NOMO-1 treated with DMSO at 0.1 percent for 48 hours (cell line): ENCODE results near the gene MRPL40.
"Not testable (repeated sequence)": the region's sequence is repeated elsewhere in the genome, so short reads cannot be mapped to it uniquely, and the experiment has no call there.

Experiments used
- DNase-seq: peaks from one replicate; lab custom pipeline; 2025; ENCODE audit not compliant: unreplicated experiment; lab: John Stamatoyannopoulos, UW

Gene MRPL40

DNA sequence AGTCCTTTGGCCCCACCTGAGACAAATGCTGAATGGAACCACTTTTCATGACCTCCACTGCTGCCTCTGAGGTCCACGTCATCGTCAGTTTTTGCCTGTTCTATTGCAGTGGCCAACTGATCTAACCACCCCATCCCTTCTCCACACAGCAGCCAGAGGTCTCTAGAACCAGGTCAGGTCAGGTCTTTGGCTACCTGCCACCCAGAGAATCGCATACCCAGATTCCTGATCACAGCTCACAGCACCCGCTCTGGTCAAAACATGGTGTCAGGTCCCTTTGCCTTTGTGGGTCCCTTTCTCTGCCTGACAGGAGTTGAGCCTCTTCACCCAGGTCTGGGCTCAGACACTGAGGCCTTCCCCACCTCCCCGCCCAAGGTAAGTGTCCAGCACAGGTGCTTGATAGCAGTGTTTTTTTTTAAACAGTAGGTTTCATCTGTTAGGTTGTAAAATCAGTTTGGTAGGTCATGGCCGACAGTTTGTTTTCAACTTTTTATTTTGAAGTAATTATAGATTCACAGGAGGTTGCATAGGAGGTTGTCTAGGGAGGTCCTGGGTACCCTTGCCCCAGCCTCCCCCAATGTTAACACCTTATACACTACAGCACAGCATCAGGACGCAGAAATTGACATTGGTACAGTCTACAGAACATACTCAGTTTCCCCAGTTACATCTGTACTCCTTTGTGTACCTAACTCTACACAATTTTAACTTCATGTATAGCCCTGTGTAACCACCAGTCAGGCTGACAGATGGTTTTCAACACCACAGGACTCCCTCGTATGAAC, 8.3 kb downstream of the MRPL40 start:
- DNase-seq = no peak

DNA sequence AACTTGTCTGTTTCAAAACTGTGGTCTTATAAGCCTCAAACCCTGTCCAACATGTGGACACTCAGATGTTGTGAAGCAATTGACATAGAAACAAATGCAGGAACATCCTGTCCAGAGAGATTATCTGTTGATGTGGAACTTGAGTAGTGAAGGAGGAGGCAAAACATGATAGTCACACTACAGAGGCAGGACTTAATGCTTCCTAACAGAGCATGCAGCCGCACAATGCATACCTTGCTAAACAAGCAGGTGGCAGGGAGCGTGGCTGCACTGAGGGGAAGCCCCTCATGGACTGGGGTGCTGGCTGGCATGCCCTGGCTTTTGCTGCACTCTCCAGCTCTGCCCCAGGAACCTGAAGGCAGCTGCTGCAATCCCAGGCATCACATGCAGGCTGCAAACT, 9.8 kb downstream of the MRPL40 start:
- no peak for DNase-seq

GRCh38 chr22:19443544-19444211, 11.3 kb downstream of the MRPL40 start:
- DNase-seq = no peak

GRCh38 chr22:19445279-19445982, 13.1 kb downstream of the MRPL40 start:
- not testable (repeated sequence) for DNase-seq

GRCh38 chr22:19446603-19447329, 14.4 kb downstream of the MRPL40 start:
- peak; percentile 47 for DNase-seq

DNA sequence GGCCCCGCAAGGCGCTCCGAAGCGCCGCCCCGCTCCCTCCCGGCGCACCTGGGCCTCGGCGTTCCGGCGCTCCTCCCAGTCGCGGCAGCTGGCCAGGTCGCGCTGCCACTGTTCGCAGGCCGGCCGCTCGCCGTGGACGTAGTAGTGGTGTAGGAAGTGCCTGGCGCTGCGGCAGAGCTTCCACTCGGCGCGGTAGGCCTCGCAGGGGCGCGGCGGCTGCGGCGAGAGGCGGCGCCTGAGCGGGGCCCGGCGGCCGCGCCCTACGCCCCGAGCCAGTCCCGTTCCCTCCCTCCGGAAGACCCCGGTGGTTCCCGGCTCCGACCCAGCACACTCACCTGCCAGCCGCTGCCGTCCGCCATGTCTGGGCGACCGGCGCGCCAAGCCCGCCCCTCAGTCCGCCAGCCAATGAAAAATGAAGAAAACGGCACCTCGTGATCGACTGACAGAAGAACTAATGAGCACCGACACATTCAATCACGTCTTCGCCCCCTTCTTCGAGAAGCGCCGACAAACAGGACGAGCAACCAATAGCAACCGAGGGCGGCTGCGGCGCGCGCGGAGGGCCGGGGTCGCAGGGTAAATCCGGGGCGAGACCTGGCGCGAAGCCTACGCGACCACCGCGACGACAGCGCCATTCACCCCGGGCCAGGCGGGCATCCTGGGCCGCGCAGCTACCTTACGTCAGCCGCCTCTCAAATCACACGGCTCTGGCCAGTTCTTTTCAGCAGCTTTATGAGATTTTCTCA, 15.2 kb downstream of the MRPL40 start, which contains the start of gene C22orf39:
TSS of gene C22orf39 (minus strand) at position 382 of the 746 bp plus-strand sequence. CDS start at position 359, 23 bp downstream.
- DNase-seq = peak; percentile 93

GRCh38 chr22:19448076-19448607, 15.8 kb downstream of the MRPL40 start:
- DNase-seq = no peak

- no peak for DNase-seq
These were observed 16.5 kb downstream of the MRPL40 start for GRCh38 chr22:19448739-19449421.

- no peak for DNase-seq
These were observed 17.1 kb downstream of the MRPL40 start for GRCh38 chr22:19449422-19449767.

DNA sequence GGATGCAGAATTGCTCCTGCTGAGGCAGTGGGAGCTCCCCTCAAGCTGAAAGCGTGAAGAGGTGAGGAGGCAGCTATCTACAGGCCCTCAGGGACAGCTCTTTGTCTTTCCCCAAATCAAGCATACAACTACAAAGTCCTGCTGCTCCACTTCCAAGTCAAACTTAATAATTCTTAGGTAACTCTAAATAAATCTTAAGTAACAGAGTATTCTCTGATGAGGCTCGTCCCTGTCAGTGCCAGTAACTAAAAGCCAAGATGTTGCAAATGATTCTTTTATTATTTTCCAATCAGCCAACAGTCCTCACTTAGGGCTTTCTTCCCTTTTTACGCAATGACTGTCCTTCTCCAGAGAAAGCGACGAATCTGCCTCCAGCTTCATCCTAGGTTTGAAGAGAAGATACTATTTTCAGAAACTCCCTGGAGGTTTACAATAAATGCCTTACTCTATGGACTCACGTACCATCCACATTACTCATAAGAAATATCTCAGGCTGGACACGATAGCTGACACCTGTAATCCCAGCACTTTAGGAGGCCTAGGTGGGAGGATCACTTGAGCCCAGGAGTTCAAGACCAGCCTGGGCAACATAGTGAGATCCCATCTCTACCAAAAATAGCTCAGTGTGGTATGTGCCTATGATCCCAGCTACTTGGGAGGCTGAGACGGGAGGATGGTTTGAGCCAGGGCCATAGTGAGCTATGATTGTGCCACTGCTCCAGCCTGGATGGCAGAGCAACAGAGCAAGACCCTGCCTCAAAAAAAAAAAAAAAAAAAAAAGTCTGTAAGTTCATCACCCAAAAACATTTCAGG, 18.2 kb downstream of the MRPL40 start:
- DNase-seq = no peak

GRCh38 chr22:19451570-19451969, 19.2 kb downstream of the MRPL40 start:
- DNase-seq = no peak

DNA sequence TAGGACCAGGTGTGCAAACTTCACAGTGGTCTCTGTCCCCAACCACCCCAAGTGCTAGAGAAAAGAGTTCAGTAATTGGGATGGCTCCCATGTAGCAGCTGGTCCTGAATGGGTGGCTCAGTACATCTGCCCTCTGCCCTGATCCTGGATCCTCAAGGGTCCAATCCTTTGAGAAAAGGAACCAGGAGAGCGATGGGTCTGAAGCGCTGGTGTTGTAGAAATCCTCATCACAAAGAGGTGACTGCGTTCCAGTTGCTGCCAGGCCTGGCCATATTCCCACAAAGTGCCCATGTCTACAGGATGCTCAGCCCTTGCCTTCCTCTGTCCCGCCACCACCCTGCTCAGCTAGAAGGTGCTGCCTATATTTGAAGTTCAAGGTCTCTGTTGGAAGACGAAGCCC, 21.4 kb downstream of the MRPL40 start:
- DNase-seq = no peak

DNA sequence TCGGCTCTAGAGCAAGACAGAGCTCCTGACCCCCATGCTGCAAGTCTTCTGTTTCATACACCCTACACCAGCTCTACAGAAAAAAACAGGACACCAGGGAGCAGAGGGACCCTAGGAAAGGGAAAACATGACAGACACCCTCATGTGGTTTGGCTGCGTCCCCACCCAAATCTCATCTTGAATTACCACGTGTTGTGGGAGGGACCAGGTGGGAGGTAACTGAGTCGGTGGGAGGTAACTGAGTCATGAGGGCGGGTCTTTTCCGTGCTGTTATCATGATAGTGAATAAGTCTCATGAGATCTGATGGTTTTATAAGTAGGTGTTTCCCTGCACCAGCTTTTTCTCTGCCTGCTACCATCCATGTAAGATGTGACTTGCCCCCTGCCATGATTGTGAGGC, 21.8 kb downstream of the MRPL40 start:
- no peak for DNase-seq

DNA sequence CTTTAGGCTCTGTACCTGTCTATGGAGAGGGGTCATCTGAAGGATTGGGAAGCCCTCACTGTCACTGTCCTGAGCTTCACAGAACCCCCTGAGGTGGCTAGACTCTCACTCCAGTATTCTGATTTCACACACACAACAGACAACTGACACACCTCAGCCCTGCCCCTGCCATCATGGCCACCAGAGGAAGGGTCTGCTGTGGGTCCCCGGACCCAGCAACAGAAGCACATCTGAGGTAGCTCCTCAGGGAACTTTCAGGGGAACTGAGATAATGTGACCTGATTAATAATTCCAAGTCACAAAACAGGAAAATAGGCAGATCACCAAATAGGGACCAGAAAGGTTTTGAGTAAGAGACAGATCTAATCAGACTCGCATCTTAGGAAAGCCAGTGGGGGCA, 22.7 kb downstream of the MRPL40 start:
- DNase-seq = no peak

- no peak for DNase-seq
These were observed 23.4 kb downstream of the MRPL40 start for GRCh38 chr22:19455585-19456370.

- DNase-seq = no peak
These were observed 24.2 kb downstream of the MRPL40 start for GRCh38 chr22:19456541-19456940.

- DNase-seq = no peak
These were observed 25.6 kb downstream of the MRPL40 start for GRCh38 chr22:19457828-19458428.

DNA sequence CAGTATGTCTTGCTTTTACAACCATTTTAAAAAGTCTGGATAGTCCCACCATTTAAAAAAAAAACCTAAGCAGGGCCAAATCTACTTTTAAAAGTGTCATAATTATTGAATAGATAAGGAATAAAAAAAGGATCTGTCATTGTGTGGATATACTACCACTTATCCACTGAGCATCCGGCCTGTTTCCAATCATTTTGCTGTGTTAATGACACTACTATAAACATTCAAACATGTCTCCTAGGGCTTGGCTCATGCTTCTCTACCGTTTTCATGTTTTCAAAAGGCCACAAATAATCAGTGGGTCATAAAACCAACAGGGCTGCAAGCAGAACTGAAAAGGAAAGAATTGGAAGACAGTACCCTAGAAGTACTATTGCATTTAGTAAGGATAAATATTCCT, 27.7 kb downstream of the MRPL40 start:
- DNase-seq = no peak
